GM21381 (cell line): ENCODE results near the gene SERPINA5.
"Not testable (repeated sequence)": the region's sequence is repeated elsewhere in the genome, so short reads cannot be mapped to it uniquely, and the experiment has no call there.

Source experiments
- ATAC-seq: cut with Tn5 transposase; IDR thresholded peaks from one replicate; pipeline ENCODE4 v1.9.1; 2021; ENCODE audit warnings: mild to moderate bottlenecking, moderate library complexity; ENCODE audit not compliant: unreplicated experiment

The SERPINA5 gene

GRCh38 chr14:94598816-94599655, 17.8 kb downstream of the SERPINA5 start:
- ATAC-seq = no peak

- ATAC-seq = no peak
Measured at GRCh38 chr14:94599656-94600004, 18.4 kb downstream of the SERPINA5 start.

GRCh38 chr14:94600148-94600545, 18.9 kb downstream of the SERPINA5 start:
- ATAC-seq = no peak

- no peak for ATAC-seq
Measured at GRCh38 chr14:94601884-94602391, 20.7 kb downstream of the SERPINA5 start.

DNA sequence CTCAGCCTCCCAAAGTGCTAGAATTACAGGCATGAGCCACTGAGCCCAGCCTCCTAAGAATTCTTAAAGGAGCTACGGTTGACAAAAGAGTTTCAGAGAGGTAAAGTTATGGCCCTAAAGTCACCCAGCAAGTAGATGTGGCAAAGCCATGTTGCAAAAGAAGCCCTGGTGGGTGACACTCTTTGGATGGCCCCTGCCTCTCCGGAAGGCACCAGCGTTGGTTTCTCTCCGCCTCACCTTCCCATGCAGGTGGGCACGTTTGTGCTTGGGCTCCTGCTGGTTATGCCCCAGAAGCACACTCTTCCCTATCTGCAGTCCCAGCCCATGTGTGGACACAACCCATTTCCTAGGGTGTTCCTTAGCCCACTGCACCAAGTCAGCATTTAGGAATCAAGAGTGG, 21.5 kb downstream of the SERPINA5 start:
- ATAC-seq = no peak

- ATAC-seq = no peak
Measured at GRCh38 chr14:94605361-94605760, 24.1 kb downstream of the SERPINA5 start.

- ATAC-seq = not testable (repeated sequence)
Measured at GRCh38 chr14:94608966-94609365, 27.7 kb downstream of the SERPINA5 start.

DNA sequence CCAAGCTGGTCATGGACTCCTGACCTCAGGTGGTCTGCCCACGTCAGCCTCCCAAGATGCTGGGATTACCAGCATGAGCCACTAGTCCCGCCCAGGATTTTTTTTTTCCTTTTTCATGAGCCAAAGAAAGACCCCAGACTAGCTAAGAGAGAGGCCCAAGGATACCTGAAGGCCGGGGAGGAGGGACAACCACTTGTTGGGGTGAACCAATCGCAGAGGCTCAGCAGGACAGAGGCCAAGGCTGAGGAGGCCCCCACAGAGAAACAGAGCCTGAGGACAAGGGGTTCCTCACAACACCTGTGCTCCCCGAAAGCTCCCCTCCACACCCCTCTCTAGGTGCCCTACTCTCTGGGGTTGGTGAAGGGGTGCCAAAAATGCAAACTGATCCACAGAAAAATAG, 30.0 kb downstream of the SERPINA5 start:
- no peak for ATAC-seq

GRCh38 chr14:94612174-94612573, 30.9 kb downstream of the SERPINA5 start, which contains the start of gene SERPINA3:
Gene SERPINA3, plus strand, starts transcription at chr14:94612391. Its CDS starts 2,051 bp downstream, at chr14:94614442.
- no peak for ATAC-seq

- ATAC-seq = no peak
Measured at GRCh38 chr14:94612580-94613554, 31.6 kb downstream of the SERPINA5 start.

GRCh38 chr14:94613720-94614644, 32.8 kb downstream of the SERPINA5 start:
- ATAC-seq = no peak

- no peak for ATAC-seq
Measured at GRCh38 chr14:94614802-94615201, 33.6 kb downstream of the SERPINA5 start.

- ATAC-seq = no peak
Measured at GRCh38 chr14:94615254-94615653, 34.0 kb downstream of the SERPINA5 start.

GRCh38 chr14:94615823-94616570, 34.8 kb downstream of the SERPINA5 start:
- no peak for ATAC-seq

GRCh38 chr14:94617366-94617941, 36.2 kb downstream of the SERPINA5 start:
- no peak for ATAC-seq

GRCh38 chr14:94617988-94618822, 37.0 kb downstream of the SERPINA5 start:
- no peak for ATAC-seq

DNA sequence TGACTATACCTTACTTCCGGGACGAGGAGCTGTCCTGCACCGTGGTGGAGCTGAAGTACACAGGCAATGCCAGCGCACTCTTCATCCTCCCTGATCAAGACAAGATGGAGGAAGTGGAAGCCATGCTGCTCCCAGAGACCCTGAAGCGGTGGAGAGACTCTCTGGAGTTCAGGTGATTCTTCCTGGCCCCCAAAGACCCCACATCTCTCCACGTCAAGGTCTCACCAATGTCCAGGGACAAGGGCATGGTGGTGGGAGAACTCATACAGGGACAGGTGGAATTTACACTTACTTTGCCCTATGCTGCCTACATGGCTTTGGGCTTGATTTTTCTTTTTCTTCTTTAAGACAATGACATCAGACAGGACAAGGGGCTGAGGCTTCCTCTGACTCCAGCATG, 38.1 kb downstream of the SERPINA5 start:
- no peak for ATAC-seq

- ATAC-seq = no peak
Measured at GRCh38 chr14:94620597-94620996, 39.4 kb downstream of the SERPINA5 start.
